ENCODE data around the gene ULBP3. TPM values are rescaled to one million over a fixed set of nuclear protein-coding genes. Genes with fewer than 3 reads are reported as not detected.

Gene ULBP3
- total RNA-seq, 1 donor from 2014 or later = 14.8 TPM

DNA sequence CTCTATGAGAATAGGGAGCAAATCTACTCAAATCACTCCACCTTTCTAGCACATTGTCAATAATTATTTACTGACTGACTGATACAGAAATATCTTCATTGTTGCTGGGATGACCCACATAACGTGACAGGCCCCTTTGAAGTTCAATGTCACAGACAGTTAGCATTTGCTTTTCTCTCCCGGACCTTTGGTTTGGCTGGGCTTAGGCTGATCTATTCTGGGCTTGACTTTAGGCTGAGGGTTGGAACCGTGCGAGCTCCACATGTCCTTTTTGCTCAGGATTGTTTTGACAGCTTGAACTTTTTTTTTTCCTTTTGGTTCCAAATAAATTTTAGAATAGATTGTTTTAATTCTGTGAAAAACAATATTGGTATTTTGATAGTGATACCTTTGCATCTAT lies 12.0 kb downstream of the ULBP3 start:
- H3K4me3 ChIP-seq (ENCODE audit: low read depth, low read length) = no peak overlapping the region
- TF ChIP-seq, protein P1, sequence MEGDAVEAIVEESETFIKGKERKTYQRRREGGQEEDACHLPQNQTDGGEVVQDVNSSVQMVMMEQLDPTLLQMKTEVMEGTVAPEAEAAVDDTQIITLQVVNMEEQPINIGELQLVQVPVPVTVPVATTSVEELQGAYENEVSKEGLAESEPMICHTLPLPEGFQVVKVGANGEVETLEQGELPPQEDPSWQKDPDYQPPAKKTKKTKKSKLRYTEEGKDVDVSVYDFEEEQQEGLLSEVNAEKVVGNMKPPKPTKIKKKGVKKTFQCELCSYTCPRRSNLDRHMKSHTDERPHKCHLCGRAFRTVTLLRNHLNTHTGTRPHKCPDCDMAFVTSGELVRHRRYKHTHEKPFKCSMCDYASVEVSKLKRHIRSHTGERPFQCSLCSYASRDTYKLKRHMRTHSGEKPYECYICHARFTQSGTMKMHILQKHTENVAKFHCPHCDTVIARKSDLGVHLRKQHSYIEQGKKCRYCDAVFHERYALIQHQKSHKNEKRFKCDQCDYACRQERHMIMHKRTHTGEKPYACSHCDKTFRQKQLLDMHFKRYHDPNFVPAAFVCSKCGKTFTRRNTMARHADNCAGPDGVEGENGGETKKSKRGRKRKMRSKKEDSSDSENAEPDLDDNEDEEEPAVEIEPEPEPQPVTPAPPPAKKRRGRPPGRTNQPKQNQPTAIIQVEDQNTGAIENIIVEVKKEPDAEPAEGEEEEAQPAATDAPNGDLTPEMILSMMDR (IDR thresholded peaks at IDR 0.05; ENCODE audit: insufficient read depth, low read length, poor library complexity, severe bottlenecking) = no peak
- H3K27me3 ChIP-seq (ENCODE audit: control insufficient read depth, insufficient read depth, low read length) = peaks cover 35% of the 10 kb centered on the region
- no peaks in the 10 kb centered on the region for H3K36me3 ChIP-seq (ENCODE audit: control insufficient read depth, insufficient read depth, low read length)
- DNase-seq (ENCODE audit: low read depth) = no peak

DNA sequence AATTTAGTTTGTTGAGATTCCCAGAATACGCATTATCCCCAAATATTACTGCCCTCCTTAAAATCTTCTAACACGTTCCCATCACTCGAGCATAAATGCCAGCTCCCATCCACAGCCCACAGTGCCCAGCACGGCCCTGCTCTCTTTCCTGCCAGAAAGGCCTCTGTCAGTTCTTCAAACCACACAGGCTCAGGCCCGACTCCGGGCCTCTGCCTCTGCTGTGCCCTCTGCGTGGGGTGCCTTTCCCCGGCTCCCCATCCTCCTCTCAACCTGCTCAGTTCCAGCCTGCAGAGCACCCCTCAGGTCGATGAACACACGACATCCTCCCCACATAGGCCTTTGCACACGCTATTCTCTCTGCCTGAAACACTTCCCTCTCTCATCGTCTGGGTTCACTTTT lies 12.8 kb downstream of the ULBP3 start:
- TF ChIP-seq, protein P1 (IDR thresholded peaks at IDR 0.05; ENCODE audit: insufficient read depth, low read length, poor library complexity, severe bottlenecking) = no peak
- H3K4me3 ChIP-seq (ENCODE audit: low read depth, low read length) = no peak overlapping the region
- DNase-seq (ENCODE audit: low read depth) = no peak
- peaks cover 38% of the 10 kb centered on the region for H3K27me3 ChIP-seq (ENCODE audit: control insufficient read depth, insufficient read depth, low read length)
- H3K36me3 ChIP-seq (ENCODE audit: control insufficient read depth, insufficient read depth, low read length) = no peaks in the 10 kb centered on the region

DNA sequence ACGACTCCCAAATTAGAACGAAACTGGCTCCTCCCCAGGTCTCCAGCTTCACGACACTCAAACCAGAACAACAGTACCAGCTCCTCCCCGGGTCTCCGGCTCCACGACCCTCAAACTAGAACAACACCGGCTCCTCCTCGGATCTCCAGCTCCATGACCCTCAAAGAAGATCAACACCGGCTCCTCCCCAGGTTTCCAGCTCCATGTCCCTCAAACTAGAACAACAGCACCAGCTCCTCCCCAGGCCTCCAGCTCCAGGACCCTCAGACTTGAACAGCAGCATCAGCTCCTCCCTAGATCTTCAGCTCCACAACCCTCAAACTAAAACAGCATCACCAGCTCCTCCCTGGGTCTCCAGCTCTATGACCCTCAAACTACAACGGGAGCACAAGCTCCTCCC lies 13.8 kb downstream of the ULBP3 start:
- H3K27me3 ChIP-seq (ENCODE audit: control insufficient read depth, insufficient read depth, low read length) = peaks cover 40% of the 10 kb centered on the region
- H3K4me3 ChIP-seq (ENCODE audit: low read depth, low read length) = no peak overlapping the region
- H3K36me3 ChIP-seq (ENCODE audit: control insufficient read depth, insufficient read depth, low read length) = no peaks in the 10 kb centered on the region
- TF ChIP-seq, protein P1 (IDR thresholded peaks at IDR 0.05; ENCODE audit: insufficient read depth, low read length, poor library complexity, severe bottlenecking) = no peak
- no peak for DNase-seq (ENCODE audit: low read depth)

DNA sequence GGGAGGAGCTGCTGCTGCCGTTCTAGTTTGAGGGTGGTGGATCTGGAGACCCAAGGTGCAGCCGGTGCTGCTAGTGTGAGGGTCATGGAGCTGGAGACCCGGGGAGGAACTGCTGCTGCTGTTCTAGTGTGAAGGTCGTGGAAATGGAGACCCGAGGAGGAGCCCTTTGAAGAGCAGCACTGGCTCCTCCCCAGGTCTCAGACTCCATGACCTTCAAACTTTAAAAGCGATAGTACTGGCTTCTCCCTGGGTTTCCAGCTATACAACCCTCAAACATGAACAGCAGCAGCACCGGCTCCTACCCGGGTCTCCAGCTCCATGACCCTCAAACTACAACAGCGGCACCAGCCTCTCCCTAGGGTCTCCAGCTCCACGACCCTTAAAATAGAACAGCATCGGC lies 15.5 kb downstream of the ULBP3 start:
- no peak for DNase-seq (ENCODE audit: low read depth)
- Histone ChIP-seq H3K4me3 (ENCODE audit: low read depth, low read length) (no peak overlapping the region), H3K36me3 (ENCODE audit: control insufficient read depth, insufficient read depth, low read length) (no peaks in the 10 kb centered on the region), H3K27me3 (ENCODE audit: control insufficient read depth, insufficient read depth, low read length) (peaks cover 40% of the 10 kb centered on the region)
- TF ChIP-seq, protein P1 (IDR thresholded peaks at IDR 0.05; ENCODE audit: insufficient read depth, low read length, poor library complexity, severe bottlenecking) = no peak

DNA sequence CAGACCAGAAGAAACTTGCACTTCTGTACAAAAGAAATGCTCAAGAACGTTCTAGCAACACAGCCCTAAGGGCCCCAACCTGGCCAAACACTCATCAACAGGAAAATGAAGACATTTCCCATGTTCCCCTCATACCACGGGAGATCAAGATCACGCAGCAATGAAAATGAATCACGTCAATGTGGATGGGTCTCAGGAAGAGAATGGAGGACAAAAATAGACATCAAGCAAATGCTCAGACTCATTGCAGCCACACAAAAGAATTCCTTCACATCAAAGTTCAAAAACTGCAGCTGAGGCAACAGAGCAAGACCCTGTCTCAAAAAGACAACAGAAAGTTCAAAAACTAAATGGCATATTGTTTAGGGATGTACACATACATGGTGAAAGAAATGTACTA lies 18.1 kb downstream of the ULBP3 start:
- Histone ChIP-seq H3K36me3 (ENCODE audit: control insufficient read depth, insufficient read depth, low read length) (no peaks in the 10 kb centered on the region), H3K27me3 (ENCODE audit: control insufficient read depth, insufficient read depth, low read length) (peaks cover 33% of the 10 kb centered on the region), H3K4me3 (ENCODE audit: low read depth, low read length) (no peak overlapping the region)
- no peak for DNase-seq (ENCODE audit: low read depth)
- TF ChIP-seq, protein P1 (IDR thresholded peaks at IDR 0.05; ENCODE audit: insufficient read depth, low read length, poor library complexity, severe bottlenecking) = no peak

DNA sequence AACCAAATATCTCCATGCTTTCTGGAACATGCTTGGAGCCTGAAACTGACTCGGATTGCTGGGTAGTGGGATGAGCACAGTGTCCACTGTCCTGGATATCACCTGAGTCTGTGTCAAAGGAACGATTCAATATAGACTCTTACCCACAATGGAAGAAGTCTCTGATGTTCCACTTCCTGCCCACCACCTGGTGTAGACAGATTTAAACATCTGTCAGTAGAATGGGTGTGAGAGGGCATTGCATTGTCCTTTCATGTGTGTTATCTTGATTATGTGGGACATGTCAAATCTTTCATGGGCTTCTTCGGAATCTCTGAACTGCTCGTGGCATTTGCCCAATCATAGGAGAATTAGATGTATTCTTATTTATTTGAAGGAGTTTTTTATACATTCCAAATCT lies 20.8 kb downstream of the ULBP3 start:
- Histone ChIP-seq H3K27me3 (ENCODE audit: control insufficient read depth, insufficient read depth, low read length) (peaks cover 9% of the 10 kb centered on the region), H3K36me3 (ENCODE audit: control insufficient read depth, insufficient read depth, low read length) (no peaks in the 10 kb centered on the region), H3K4me3 (ENCODE audit: low read depth, low read length) (no peak overlapping the region)
- TF ChIP-seq, protein P1 (IDR thresholded peaks at IDR 0.05; ENCODE audit: insufficient read depth, low read length, poor library complexity, severe bottlenecking) = no peak
- DNase-seq (ENCODE audit: low read depth) = no peak
